ENCODE measurements around the gene PDPN. TPM values are rescaled to one million over a fixed set of nuclear protein-coding genes. Genes with fewer than 3 reads are reported as not detected.

Gene PDPN
- total and polyA plus RNA-seq, 2 of the 8 experiments (the other 6 are each of a cell fraction or from before 2014, with no cell fraction given): 44.7 to 169 TPM

DNA sequence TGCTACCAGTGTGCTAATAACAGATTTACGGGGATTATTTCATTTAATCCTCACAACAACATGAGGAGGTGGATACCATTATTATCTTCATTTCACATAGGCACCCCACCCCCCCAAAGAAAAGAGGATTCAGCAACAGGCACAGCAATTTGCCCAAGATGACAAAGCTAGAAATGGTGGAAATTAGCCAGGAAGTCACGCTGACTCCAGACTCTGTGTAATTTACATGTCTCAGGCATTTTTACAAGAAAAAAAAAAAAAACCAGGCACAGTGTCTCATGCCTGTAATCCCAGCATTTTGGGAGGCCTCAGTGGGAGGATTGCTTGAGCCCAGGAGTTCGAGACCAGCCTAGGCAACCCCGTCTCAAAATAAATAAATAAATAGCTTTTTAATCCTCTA is 78.9 kb downstream of the PDPN start:
- Histone ChIP-seq H3K14ac (ENCODE audit: insufficient read length) (no peak overlapping the region), H2BK15ac (ENCODE audit: low read length) (no peak overlapping the region), H3K9ac (replicated peaks in 1 of 4; ENCODE audit: extremely low read depth in 1 of 4, low read depth in 3 of 4, low read length in 3 of 4) (no peak overlapping the region), H2AFZ (ENCODE audit: low read length) (no peak overlapping the region), H3K4ac (replicated peaks; ENCODE audit: insufficient read length, low read depth, low read length) (no peak overlapping the region), H3K79me1 (ENCODE audit: low read depth, low read length) (no peaks in the 10 kb centered on the region), H4K8ac (ENCODE audit: extremely low read depth, insufficient read depth, low read length) (no peak overlapping the region), H4K91ac (replicated peaks; ENCODE audit: insufficient read length, low read length) (no peak overlapping the region), H3K23me2 (ENCODE audit: low read depth, low read length) (no peaks in the 10 kb centered on the region), H3K79me2 (ENCODE audit: control insufficient read depth in 1 of 2, insufficient read depth in 2 of 2, low read length in 2 of 2) (no peaks in the 10 kb centered on the region), H2BK120ac (replicated peaks; ENCODE audit: low read depth, low read length) (no peak overlapping the region), H4K20me1 (replicated peaks in 1 of 2; ENCODE audit: control insufficient read depth in 1 of 2, insufficient read depth in 2 of 2, low read length in 2 of 2) (no peaks in the 10 kb centered on the region), H3K27me3 (replicated peaks in 1 of 4; ENCODE audit: control insufficient read depth in 3 of 4, extremely low read depth in 1 of 4, insufficient read depth in 3 of 4, low read length in 3 of 4) (no peaks in the 10 kb centered on the region), H3K36me3 (ENCODE audit: control insufficient read depth in 2 of 4, insufficient read depth in 4 of 4, low read length in 3 of 4) (no peaks in the 10 kb centered on the region), H3K23ac (ENCODE audit: insufficient read length) (no peak overlapping the region), H3K9me3 (ENCODE audit: insufficient read depth in 2 of 2, low read depth in 1 of 2, low read length in 1 of 2) (peaks cover 5 to 15% of the 10 kb centered on the region in 2 experiments; a peak in 3 of 4 replicates), H2AK5ac (ENCODE audit: low read depth, low read length) (no peak overlapping the region), H3K18ac (ENCODE audit: extremely low read depth, low read length) (no peak overlapping the region), H3K4me2 (ENCODE audit: insufficient read depth in 1 of 2, low read depth in 2 of 2, low read length in 2 of 2) (no peak overlapping the region), H2BK5ac (ENCODE audit: low read depth, low read length) (no peak overlapping the region), H3K27ac (ENCODE audit: low read depth, low read length) (no peak overlapping the region), H3K4me1 (replicated peaks in 1 of 4; ENCODE audit: control insufficient read depth in 3 of 4, insufficient read depth in 4 of 4, low read length in 3 of 4) (no peaks in the 10 kb centered on the region), H3K56ac (replicated peaks; ENCODE audit: insufficient read length, low read depth, low read length) (no peak overlapping the region), H2BK20ac (ENCODE audit: low read length) (no peak overlapping the region), H3K4me3 (ENCODE audit: extremely low read depth in 1 of 4, insufficient read depth in 2 of 4, low read depth in 3 of 4, low read length in 4 of 4) (no peak overlapping the region), H2BK12ac (ENCODE audit: low read depth, low read length) (no peak overlapping the region), H4K5ac (ENCODE audit: insufficient read length, low read depth, low read length) (no peak overlapping the region)
- CTCF ChIA-PET (ENCODE audit: partially characterized antibody): interaction anchor here (0.6 to 4.8 kb wide), 12 partner anchors 9 to 941 kb away, joined by 3 to 27 read pairs (median 3); no protein-coding TSS in a partner anchor
- WGBS, 2 experiments (ENCODE audit: extremely low coverage in 1 of 2, insufficient coverage in 1 of 2, insufficient read length in 1 of 2, insufficient replicate concordance in 2 of 2, low coverage in 1 of 2, low lambda C conversion rate in 2 of 2, missing lambda C conversion rate in 1 of 2): 79% methylated on average over 4 of the region's 4 CpGs; no CpG with 5 or more reads in 1 of the 2 experiments
- no peak for DNase-seq (ENCODE audit: low read depth in 1 of 2, low spot score in 2 of 2)
- POLR2A ChIA-PET (ENCODE audit: partially characterized antibody): no interaction called here
- FAIRE-seq: no peak
- TF ChIP-seq POLR2AphosphoS5 (IDR thresholded peaks at IDR 0.05; ENCODE audit: low read depth, low read length) (no peak), HDAC2 (IDR thresholded peaks at IDR 0.05; ENCODE audit: borderline replicate concordance in 1 of 2, low read depth in 2 of 2, low read length in 2 of 2) (no peak), RXRA (IDR thresholded peaks at IDR 0.05; ENCODE audit: insufficient read depth, low read depth, low read length) (no peak)
- TF ChIP-seq, protein P1, sequence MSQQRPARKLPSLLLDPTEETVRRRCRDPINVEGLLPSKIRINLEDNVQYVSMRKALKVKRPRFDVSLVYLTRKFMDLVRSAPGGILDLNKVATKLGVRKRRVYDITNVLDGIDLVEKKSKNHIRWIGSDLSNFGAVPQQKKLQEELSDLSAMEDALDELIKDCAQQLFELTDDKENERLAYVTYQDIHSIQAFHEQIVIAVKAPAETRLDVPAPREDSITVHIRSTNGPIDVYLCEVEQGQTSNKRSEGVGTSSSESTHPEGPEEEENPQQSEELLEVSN (IDR thresholded peaks at IDR 0.05): no peak
